Lower leg skin (tissue), 4 donors: Measurements from ENCODE around the gene CEP76. TPM values are rescaled to one million over a fixed set of nuclear protein-coding genes. Genes with fewer than 3 reads are reported as not detected.
A peak's percentile ranks its signal among the peaks of the same experiment; 100 is the strongest.

Experiments used
- DNase-seq, 2 donors: peaks; one replicate each; pipeline ENCODE4 v3.0.0-alpha.2; 2019; ENCODE audit warnings: low spot score in 2 of 2
- H3K4me3 ChIP-seq: fragments of 200-600 bp; sonication (generic); 2 replicates; pipeline ENCODE4 v1.5.1; 2017; ENCODE audit warnings: mild to moderate bottlenecking, low read depth; ENCODE audit not compliant: poor library complexity, severe bottlenecking
- POLR2A ChIP-seq, 2 donors: fragments of 450-650 bp; IDR thresholded peaks; one replicate each; pipeline ENCODE4 v1.6.1; 2016 to 2017; ENCODE audit warnings: antibody characterized with exemption in 2 of 2, mild to moderate bottlenecking in 1 of 2, moderate library complexity in 1 of 2
- WGBS, 2 donors: methylation state at CpG; one replicate each; pipeline ENCODE4 v1.1.5; 2018; 5-methylcytosine and 5-hydroxymethylcytosine counted together
- intact Hi-C: fragments of 100-400 bp; cut with DNase I; formaldehyde crosslinking; loops from one replicate; pipeline ENCODE4 v1.15.0; 2023; ENCODE audit warnings: low total_unique reads
- total RNA-seq, 4 donors: library from RNA; depleted of rRNA; stranded (reverse); fragments of >200 nt; gene quantifications; one replicate each; pipeline ENCODE4 v1.1.0, GENCODE V29; 2016
- TF ChIP-seq, protein P1 (sequence below), 3 donors: fragments of 450-650 bp; IDR thresholded peaks; one replicate each; pipeline ENCODE4 v1.5.1; 2016; ENCODE audit warnings: antibody characterized with exemption in 3 of 3, mild to moderate bottlenecking in 3 of 3, moderate library complexity in 2 of 3

The CEP76 gene, protein sequence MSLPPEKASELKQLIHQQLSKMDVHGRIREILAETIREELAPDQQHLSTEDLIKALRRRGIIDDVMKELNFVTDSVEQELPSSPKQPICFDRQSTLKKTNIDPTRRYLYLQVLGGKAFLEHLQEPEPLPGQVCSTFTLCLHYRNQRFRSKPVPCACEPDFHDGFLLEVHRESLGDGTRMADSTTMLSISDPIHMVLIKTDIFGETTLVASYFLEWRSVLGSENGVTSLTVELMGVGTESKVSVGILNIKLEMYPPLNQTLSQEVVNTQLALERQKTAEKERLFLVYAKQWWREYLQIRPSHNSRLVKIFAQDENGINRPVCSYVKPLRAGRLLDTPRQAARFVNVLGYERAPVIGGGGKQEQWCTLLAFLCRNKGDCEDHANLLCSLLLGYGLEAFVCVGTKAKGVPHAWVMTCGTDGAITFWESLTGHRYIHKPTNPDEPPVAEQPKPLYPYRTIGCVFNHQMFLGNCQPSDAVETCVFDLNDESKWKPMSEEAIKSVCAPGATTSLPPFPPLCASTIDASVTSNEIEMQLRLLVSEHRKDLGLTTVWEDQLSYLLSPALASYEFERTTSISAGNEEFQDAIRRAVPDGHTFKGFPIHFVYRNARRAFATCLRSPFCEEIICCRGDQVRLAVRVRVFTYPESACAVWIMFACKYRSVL
- 10 to 100 TPM; 16.1 to 18.9 (median 18.0) TPM for total RNA-seq

- peak; percentile 73 to 97 for DNase-seq
- no peak for TF ChIP-seq POLR2A (IDR thresholded peaks at IDR 0.05)
- TF ChIP-seq, protein P1, sequence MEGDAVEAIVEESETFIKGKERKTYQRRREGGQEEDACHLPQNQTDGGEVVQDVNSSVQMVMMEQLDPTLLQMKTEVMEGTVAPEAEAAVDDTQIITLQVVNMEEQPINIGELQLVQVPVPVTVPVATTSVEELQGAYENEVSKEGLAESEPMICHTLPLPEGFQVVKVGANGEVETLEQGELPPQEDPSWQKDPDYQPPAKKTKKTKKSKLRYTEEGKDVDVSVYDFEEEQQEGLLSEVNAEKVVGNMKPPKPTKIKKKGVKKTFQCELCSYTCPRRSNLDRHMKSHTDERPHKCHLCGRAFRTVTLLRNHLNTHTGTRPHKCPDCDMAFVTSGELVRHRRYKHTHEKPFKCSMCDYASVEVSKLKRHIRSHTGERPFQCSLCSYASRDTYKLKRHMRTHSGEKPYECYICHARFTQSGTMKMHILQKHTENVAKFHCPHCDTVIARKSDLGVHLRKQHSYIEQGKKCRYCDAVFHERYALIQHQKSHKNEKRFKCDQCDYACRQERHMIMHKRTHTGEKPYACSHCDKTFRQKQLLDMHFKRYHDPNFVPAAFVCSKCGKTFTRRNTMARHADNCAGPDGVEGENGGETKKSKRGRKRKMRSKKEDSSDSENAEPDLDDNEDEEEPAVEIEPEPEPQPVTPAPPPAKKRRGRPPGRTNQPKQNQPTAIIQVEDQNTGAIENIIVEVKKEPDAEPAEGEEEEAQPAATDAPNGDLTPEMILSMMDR (IDR thresholded peaks at IDR 0.05): no peak
- peak within 1 kb of the TSS; percentile 87 for H3K4me3 ChIP-seq
- intact Hi-C loops: no loop called here
- 0 to 1% methylated on average over 62 to 77 of the region's 89 CpGs for WGBS, 2 donors
Observed at GRCh38 chr18:12702221-12703095, at the start of gene CEP76, which contains the start of gene PSMG2. CEP76 (minus strand) TSS chr18:12702723; CDS start chr18:12702548, 175 bp downstream. PSMG2 (plus strand) TSS chr18:12703042; CDS start chr18:12703108, 66 bp downstream.

GRCh38 chr18:12751891-12752290, 49.4 kb upstream of the CEP76 start:
- no peak for DNase-seq
- 65 to 74% methylated on average over 4 of the region's 4 CpGs for WGBS, 2 donors
- intact Hi-C loops: no loop called here
- H3K4me3 ChIP-seq: no peak overlapping the region
- TF ChIP-seq, protein P1 (IDR thresholded peaks at IDR 0.05): no peak
- no peak for TF ChIP-seq POLR2A (IDR thresholded peaks at IDR 0.05)

DNA sequence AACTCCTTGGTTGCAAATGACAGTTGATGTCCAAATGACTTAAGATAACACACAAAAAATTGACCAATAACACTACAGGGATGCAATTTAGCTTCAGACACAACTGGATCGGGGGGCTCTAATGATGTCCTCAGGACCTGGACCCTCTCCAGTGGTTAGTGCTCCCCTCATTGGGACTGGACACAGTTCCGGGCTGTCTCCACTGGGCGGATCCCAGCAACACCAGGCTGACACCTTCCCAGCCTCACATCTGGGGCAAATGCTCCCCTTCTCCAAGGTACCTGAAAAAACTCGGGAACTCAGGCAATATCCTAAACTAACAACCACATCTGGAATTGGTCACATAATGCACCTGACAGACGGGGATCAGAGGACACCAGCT, 49.0 kb upstream of the CEP76 start:
- DNase-seq: peak in 1 of 2 donors; percentile 75

DNA sequence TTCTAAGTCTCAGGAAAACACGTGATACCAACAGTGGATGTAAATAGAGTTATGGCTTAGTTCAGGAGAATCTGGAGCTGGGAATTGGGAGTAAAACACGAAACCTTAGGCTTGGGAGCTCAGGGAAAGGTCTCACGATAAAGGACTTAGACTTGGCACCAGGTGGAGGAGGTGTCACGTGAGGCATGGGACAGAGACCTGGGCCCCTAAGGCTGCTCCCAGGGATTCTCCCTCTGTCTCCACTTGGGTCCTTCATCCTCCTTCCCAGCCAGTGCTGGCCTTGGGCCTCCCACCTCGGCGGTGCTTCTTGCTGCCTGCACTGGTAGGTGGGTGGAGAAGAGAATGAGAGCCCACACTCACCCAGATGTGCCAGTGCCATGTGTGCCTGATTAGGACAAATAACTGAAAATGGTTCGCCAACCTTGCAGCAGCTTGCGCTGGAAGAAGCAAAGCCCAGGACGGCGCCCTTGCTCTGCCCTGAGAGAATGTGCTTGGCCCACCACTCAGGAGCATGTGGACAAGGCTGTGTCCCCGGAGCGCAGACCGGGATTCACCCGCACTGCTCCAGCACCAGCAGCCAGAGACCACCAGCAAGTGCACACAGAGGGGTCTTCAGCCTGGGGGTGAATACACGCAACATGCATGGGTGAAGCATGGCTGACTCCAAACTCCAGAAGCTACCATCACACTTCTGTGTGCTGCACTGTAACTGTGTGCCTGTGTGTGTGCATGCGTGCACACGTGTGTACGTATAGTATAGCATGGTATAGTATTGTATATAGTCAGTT, 48.4 kb upstream of the CEP76 start:
- WGBS, 2 donors: 84 to 89% methylated on average over 13 to 18 of the region's 18 CpGs
- intact Hi-C loops: no loop called here
- DNase-seq: peak in 1 of 2 donors; percentile 60
- no peak overlapping the region for H3K4me3 ChIP-seq
- no peak for TF ChIP-seq POLR2A (IDR thresholded peaks at IDR 0.05)
- TF ChIP-seq, protein P1 (IDR thresholded peaks at IDR 0.05): no peak

More for the DNA sequence above, 49.0 kb upstream of the CEP76 start:
- intact Hi-C loops: no loop called here
- H3K4me3 ChIP-seq: no peak overlapping the region
- TF ChIP-seq POLR2A (IDR thresholded peaks at IDR 0.05): no peak
- TF ChIP-seq, protein P1 (IDR thresholded peaks at IDR 0.05): no peak
- WGBS, 2 donors: 72 to 91% methylated on average over 5 of the region's 5 CpGs
